ENCODE results near the gene SH3BP2.

SH3BP2 gene

DNA sequence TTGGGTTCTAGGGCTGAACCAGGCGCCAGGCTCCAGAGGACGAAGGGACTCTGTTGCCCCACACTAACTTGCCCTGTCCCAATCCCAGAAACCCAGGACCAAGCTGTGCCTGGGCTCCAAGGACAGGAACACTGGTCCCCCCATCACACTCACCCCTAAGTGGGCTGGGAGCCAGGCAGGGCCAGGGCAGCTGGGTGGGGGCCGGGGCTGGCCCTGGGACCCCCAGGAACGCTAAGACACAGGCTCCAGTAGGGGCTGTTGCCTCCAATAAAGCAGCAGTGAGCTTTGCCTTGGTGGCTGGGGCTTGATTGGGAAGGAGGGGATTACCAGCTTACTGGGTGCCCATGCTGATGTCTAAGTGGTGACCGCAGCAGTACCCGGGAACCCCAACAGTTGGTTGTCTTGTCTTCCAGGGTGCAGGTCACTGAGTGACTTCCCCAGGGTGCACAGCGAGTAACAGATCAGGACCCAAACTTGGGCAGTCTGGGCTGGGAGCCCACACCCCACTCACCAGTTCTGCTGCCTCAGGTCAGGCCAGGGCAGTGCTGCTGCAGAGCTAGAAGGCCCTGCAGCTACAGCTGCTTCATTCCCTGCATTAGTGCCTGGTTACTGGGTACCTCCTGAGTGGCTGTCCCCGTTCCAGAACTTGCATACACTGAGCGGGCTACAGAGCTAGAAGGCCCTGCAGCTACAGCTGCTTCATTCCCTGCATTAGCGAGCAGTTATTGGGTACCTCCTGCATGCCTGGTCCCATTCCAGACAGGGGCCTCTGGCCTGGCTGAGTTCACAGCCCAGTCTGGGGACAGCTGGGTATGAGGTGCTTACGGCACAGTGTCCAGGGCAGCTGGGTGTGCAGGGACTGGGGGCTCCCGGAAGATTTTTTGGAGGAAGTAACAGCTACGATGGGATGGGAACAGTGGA lies 41.4 kb downstream of the SH3BP2 start:
- no peak for DNase-seq

GRCh38 chr4:2835978-2836377 lies 43.1 kb downstream of the SH3BP2 start:
- no peak for DNase-seq

GRCh38 chr4:2836391-2836859 lies 43.5 kb downstream of the SH3BP2 start:
- DNase-seq: no peak

DNA sequence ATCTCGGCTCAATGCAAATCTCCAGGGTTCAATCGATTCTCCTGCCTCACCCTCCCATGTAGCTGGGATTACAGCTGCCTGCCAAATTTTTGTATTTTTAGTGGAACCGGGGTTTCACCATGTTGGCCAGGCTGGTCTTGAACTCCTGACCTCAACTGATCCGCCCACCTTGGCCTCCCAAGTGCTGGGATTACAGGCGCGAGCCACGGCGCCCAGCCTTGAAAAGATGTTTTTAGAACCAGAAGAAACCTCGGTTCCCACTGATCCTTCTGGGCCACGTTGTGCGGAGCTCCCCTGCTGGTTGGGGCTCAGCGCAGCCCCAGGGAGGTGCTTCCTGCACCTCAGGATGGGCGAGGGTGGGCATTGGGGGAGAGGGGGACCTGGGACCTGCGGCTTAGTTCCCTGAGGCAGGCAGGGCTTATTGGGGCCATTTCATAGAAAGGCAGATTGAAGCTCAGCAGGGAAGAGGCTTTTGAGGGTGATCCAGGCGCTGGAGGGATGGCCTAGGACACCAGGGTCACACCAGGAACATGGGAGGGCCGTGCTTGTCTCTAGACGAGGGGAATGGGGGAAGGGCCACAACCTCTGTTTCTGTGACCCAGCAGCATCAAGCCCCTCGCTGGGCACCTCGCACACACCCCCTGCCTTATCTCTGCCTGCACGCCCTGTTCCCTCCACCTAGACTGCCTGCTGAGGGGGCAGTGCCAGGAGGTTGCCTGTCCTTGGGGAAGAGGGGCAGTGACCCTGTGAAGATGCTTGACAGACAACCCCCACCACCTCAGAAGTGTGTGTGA lies 44.4 kb downstream of the SH3BP2 start:
- no peak for DNase-seq

DNA sequence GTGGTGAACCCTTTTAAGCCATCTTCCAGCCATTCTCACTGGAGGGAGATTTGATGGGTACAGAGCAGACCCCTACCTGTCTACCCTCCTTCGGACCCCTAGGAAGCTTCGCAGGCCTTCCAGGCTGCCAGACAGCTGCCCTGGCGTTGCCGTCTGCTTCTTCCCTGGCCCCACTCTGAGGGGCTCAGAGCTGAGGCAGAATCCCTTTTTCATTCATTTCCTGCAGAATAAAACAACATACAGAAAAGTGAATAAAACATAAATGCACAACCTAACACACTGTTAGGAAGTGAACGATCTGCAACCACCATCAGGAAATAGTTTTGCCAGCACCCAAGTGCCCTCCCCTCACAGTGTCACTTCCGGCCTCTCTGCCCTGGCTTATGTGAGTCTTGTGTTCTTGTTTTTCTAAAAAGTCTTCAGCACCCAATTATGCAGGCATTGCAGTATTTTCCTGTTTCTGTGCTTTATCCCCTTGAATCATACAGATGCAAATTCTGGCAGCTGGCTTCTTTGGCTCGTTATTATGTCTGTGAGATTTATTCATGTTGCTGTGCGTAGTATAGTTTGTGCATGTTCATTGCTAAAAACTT lies 45.1 kb downstream of the SH3BP2 start:
- peak; percentile 85 to 86 for DNase-seq

DNA sequence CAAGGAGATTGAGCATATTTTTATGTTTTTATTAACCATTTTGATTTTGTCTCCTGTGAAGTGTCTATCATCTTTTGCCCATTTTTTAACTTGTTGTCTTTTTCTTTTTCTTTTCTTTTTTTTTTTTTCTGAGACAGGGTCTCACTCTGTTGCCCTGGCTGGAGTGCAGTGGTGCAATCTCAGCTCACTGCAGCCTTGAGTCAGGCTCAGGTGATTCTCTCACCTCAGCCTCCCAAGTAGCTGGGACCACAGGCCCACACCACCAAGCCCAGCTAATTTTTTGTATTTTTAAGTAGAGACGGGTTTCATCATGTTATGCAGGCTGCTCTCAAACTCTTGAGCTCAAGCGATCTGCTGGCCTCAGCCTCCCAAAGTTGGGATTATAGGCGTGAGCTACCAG lies 46.2 kb downstream of the SH3BP2 start:
- no peak for DNase-seq

- no peak for DNase-seq
Observed at GRCh38 chr4:2842687-2843262, 49.9 kb downstream of the SH3BP2 start.

DNA sequence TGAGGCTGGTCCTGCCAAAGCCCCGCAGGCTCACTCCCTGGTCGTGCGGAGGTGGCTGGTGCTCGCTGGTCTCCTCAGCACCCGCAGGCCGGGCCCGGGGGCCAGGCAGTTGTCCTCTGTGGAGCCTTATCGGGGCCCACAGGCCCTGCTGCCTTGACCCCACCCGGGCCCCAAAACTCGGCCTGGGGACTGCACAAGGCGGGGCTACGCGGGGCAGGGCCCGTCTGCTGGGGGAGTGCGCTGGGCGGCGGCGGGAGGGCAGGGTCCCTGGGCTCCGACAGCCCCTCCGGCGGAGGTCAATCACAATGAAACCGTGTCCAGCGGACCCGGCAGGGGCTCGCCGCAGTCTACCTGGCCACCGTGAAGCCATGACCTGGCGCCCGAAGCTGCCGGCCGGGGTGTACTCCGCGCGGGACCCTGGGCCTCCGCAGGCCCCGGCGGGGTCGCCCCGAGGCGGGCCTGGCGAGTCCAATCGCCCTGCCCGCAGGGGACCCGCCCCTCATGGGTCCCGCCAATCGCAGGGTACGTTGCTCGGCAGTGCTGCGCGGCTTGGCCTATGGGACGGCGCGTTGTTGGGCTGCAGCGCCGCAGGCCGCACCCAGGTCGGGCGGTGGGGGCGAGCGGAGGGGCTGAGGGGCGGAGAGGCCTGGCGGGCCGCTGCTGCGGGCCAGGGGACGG lies 50.5 kb downstream of the SH3BP2 start, which contains the start of gene ADD1:
Gene ADD1 (plus strand): TSS at position 582 of the 678 bp plus-strand sequence. CDS start 32,072 bp downstream, outside the sequence.
- peak; percentile 70 to 74 for DNase-seq

GRCh38 chr4:2843941-2844584 lies 51.2 kb downstream of the SH3BP2 start:
- peak in 1 of 2 experiments; percentile 12 for DNase-seq

- DNase-seq: no peak
Observed at GRCh38 chr4:2846172-2846571, 53.3 kb downstream of the SH3BP2 start.

DNA sequence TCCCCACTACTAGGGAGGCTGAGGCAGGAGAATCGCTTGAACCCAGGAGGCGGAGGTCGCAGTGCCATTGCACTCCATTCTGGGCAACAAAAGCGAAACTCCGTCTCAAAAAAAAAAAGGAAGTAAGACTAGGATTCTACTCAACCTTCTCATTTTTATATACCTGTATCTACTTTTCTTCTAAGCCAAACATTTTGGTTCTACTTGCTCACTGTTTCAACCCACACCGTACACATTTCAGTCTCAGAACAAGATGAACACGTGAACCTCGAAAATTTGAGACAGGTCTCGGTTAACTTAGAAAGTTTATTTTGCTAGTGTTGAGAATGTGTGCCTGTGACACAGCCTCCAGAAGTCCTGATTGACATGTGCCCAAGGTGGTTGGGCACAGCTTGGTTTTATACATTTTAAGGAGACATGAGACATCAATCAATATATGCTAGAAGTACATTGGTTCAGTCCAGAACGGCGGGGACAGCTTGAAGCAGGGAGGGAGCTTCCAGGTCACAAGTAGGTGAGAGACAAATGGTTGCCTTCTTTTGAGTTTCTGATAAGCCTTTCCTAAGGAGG lies 54.5 kb downstream of the SH3BP2 start:
- DNase-seq: no peak

DNA sequence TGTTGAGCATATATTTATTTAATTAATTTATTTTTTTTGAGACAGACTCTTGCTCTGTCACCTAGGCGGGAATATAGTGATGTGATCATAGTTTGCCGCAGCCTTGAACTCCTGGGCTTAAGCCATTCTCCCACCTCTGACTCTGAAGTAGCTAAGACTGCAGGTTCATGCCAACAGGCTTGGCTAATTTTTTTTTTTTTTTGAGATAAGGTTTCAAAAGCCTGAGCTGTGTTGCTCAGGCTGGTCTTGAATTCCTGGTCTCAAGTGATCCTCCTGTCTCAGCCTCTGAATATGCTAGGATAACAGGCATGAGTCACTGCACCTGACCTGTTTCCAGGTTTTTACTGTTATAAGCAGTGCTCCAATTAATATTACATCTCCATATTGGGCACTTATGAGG lies 55.6 kb downstream of the SH3BP2 start:
- DNase-seq: no peak

GRCh38 chr4:2849267-2850152 lies 56.6 kb downstream of the SH3BP2 start:
- DNase-seq: no peak

- DNase-seq: no peak
Observed at GRCh38 chr4:2850966-2851798, 58.3 kb downstream of the SH3BP2 start.

- no peak for DNase-seq
Observed at GRCh38 chr4:2852481-2852921, 59.6 kb downstream of the SH3BP2 start.

GRCh38 chr4:2855584-2855983 lies 62.7 kb downstream of the SH3BP2 start:
- DNase-seq: no peak

- no peak for DNase-seq
Observed at GRCh38 chr4:2856266-2856665, 63.4 kb downstream of the SH3BP2 start.

DNA sequence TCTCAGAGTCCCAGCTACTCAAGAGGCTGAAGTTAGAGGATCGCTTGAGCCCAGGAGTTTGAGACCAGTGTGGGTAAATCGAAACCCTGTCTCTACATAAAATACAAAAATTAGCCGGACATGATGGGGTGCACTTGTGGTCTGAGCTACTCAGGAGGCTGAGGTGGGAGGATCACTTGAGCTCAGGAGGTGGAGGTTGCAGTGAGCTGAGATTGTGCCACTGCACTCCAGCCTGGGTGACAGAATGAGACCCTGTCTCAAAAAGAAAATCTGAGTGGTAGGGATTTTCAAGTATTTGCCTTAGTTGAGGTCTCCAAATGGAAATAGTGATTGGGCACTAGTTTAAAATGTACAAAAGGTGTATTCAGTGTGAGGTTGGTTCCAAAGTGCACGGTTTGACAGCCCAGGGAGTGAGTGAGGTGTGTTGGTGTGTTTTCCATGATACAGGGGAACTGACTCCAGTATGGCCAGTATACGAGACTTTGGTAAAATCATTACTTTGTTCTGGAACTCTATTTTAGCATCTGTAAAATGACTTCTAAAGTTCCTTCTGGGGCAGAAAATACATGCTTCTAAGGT lies 64.6 kb downstream of the SH3BP2 start:
- DNase-seq: no peak
